ENCODE measurements around the gene DHPS. TPM values are rescaled to one million over a fixed set of nuclear protein-coding genes. Genes with fewer than 3 reads are reported as not detected.

Gene DHPS
- total and polyA plus RNA-seq, 2 of the 13 experiments (the other 11 are each of a cell fraction or from before 2014, with no cell fraction given): 43.3 to 84.3 TPM

DNA sequence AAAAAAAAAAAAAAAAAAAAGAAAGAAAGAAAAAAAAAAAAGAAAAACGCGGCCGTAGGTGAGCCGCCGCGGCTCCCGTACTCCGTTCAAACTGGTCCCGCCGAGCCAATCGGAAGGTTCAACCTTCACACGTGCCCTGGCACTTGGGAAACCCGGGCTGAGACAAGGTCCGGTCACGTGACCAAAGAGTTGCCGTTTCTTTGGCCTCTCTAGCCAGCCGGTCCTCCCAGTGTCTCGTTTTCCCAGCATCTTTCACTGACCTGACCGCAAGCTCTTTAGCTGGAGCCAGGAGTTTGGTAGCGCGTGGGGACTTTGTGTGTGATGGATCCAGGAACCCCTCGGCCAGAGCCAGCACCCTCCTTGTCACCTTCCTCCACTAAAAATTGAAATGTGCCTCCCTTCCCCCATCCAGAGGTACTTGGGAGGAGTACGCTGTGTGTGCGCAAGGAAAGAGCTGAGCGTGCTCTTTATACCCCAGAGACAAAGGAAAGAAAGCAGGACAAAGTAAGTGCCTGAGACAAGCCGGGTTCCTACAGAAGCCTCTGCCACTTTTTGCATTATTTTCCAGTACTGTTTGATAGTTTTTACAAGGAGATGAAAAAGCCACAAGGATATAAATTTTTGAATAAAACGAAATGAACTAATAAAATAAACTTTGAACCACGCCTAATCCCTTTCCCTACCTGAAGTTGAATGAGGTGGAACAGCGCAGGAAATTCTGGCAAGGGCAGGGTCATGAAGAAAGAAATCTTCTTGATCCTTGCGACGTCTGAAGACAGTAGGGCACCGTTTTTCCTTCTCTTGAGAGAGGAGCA lies 41.1 kb upstream of the DHPS start (continued):
- TF ChIP-seq, protein P1, sequence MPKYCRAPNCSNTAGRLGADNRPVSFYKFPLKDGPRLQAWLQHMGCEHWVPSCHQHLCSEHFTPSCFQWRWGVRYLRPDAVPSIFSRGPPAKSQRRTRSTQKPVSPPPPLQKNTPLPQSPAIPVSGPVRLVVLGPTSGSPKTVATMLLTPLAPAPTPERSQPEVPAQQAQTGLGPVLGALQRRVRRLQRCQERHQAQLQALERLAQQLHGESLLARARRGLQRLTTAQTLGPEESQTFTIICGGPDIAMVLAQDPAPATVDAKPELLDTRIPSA (CRISPR knock-in tag; IDR thresholded peaks at IDR 0.05; ENCODE audit: borderline replicate concordance): no peak
- TF ChIP-seq CEBPG (CRISPR knock-in tag; IDR thresholded peaks at IDR 0.05) (peak; percentile 67), ZNF557 (CRISPR knock-in tag; IDR thresholded peaks at IDR 0.05) (peak; percentile 74; the same call in 1 of the 2 replicates), RNF2 (conservative IDR thresholded peaks at IDR 0.05; ENCODE audit: low read depth) (no peak), ZNF788 (CRISPR knock-in tag; IDR thresholded peaks at IDR 0.05; ENCODE audit: borderline replicate concordance) (peak; percentile 76; the same call in 1 of the 2 replicates), NFE2L1 (CRISPR knock-in tag; IDR thresholded peaks at IDR 0.05; ENCODE audit: borderline replicate concordance) (no peak), ZNF335 (CRISPR knock-in tag; IDR thresholded peaks at IDR 0.05) (no peak), PHF8 (CRISPR knock-in tag; IDR thresholded peaks at IDR 0.05) (peak; percentile 57; the same call in 1 of the 2 replicates), RBFOX2 (IDR thresholded peaks at IDR 0.05; ENCODE audit: low read depth, low read length) (peak; percentile 60), CBX2 (IDR thresholded peaks at IDR 0.05; ENCODE audit: low read depth, low read length) (no peak), CBX2 (CRISPR knock-in tag; IDR thresholded peaks at IDR 0.05; ENCODE audit: low read depth) (no peak), SNRNP70 (IDR thresholded peaks at IDR 0.05; ENCODE audit: low read depth, low read length) (no peak)
- TF ChIP-seq, protein P2, sequence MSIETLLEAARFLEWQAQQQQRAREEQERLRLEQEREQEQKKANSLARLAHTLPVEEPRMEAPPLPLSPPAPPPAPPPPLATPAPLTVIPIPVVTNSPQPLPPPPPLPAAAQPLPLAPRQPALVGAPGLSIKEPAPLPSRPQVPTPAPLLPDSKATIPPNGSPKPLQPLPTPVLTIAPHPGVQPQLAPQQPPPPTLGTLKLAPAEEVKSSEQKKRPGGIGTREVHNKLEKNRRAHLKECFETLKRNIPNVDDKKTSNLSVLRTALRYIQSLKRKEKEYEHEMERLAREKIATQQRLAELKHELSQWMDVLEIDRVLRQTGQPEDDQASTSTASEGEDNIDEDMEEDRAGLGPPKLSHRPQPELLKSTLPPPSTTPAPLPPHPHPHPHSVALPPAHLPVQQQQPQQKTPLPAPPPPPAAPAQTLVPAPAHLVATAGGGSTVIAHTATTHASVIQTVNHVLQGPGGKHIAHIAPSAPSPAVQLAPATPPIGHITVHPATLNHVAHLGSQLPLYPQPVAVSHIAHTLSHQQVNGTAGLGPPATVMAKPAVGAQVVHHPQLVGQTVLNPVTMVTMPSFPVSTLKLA (IDR thresholded peaks at IDR 0.05): peak; percentile 85
- TF ChIP-seq, protein P3, sequence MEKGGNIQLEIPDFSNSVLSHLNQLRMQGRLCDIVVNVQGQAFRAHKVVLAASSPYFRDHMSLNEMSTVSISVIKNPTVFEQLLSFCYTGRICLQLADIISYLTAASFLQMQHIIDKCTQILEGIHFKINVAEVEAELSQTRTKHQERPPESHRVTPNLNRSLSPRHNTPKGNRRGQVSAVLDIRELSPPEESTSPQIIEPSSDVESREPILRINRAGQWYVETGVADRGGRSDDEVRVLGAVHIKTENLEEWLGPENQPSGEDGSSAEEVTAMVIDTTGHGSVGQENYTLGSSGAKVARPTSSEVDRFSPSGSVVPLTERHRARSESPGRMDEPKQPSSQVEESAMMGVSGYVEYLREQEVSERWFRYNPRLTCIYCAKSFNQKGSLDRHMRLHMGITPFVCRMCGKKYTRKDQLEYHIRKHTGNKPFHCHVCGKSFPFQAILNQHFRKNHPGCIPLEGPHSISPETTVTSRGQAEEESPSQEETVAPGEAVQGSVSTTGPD (CRISPR knock-in tag; IDR thresholded peaks at IDR 0.05): no peak
- TF ChIP-seq, protein P4, sequence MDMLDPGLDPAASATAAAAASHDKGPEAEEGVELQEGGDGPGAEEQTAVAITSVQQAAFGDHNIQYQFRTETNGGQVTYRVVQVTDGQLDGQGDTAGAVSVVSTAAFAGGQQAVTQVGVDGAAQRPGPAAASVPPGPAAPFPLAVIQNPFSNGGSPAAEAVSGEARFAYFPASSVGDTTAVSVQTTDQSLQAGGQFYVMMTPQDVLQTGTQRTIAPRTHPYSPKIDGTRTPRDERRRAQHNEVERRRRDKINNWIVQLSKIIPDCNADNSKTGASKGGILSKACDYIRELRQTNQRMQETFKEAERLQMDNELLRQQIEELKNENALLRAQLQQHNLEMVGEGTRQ (IDR thresholded peaks at IDR 0.05; ENCODE audit: low read depth, low read length): peak; percentile 99
- TF ChIP-seq, protein P4 (CRISPR knock-in tag; IDR thresholded peaks at IDR 0.05; ENCODE audit: borderline replicate concordance): peak; percentile 97; the same call in 1 of the 2 replicates
- TF ChIP-seq, protein P5, sequence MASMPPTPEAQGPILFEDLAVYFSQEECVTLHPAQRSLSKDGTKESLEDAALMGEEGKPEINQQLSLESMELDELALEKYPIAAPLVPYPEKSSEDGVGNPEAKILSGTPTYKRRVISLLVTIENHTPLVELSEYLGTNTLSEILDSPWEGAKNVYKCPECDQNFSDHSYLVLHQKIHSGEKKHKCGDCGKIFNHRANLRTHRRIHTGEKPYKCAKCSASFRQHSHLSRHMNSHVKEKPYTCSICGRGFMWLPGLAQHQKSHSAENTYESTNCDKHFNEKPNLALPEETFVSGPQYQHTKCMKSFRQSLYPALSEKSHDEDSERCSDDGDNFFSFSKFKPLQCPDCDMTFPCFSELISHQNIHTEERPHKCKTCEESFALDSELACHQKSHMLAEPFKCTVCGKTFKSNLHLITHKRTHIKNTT (CRISPR knock-in tag; IDR thresholded peaks at IDR 0.05): no peak
- TF ChIP-seq, protein P6, sequence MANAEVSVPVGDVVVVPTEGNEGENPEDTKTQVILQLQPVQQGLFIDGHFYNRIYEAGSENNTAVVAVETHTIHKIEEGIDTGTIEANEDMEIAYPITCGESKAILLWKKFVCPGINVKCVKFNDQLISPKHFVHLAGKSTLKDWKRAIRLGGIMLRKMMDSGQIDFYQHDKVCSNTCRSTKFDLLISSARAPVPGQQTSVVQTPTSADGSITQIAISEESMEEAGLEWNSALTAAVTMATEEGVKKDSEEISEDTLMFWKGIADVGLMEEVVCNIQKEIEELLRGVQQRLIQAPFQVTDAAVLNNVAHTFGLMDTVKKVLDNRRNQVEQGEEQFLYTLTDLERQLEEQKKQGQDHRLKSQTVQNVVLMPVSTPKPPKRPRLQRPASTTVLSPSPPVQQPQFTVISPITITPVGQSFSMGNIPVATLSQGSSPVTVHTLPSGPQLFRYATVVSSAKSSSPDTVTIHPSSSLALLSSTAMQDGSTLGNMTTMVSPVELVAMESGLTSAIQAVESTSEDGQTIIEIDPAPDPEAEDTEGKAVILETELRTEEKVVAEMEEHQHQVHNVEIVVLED (CRISPR knock-in tag; IDR thresholded peaks at IDR 0.05; ENCODE audit: borderline replicate concordance): peak; percentile 26; the same call in 1 of the 2 replicates
- TF ChIP-seq, protein P7, sequence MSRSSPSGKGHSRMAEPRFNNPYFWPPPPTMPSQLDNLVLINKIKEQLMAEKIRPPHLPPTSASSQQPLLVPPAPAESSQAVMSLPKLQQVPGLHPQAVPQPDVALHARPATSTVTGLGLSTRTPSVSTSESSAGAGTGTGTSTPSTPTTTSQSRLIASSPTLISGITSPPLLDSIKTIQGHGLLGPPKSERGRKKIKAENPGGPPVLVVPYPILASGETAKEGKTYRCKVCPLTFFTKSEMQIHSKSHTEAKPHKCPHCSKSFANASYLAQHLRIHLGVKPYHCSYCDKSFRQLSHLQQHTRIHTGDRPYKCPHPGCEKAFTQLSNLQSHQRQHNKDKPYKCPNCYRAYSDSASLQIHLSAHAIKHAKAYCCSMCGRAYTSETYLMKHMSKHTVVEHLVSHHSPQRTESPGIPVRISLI (CRISPR knock-in tag; IDR thresholded peaks at IDR 0.05; ENCODE audit: borderline replicate concordance): peak; percentile 97
